A172 (cell line): ENCODE measurements around the gene STPG1. TPM values are rescaled to one million over a fixed set of nuclear protein-coding genes. Genes with fewer than 3 reads are reported as not detected.

Experiments used
- DNase-seq: peaks from one replicate; pipeline ENCODE4 v3.0.0-alpha.2; 2015; ENCODE audit warnings: low spot score
- total RNA-seq: library from RNA; depleted of rRNA; stranded (reverse); fragments of >200 nt; shearing (Covaris generic); gene quantifications from 2 replicates; pipeline ENCODE4 v1.2.3, GENCODE V29; 2014; rRNA removed

The STPG1 gene
- total RNA-seq, 1 experiment from 2014 or later, result 2.3 TPM

- no peak for DNase-seq
These were observed 94.8 kb downstream of the STPG1 start for GRCh38 chr1:24318615-24319311.

- no peak for DNase-seq
These were observed 95.5 kb downstream of the STPG1 start for GRCh38 chr1:24317956-24318614.

GRCh38 chr1:24317081-24317480 lies 96.5 kb downstream of the STPG1 start:
- no peak for DNase-seq

- DNase-seq, result no peak
These were observed 96.9 kb downstream of the STPG1 start for GRCh38 chr1:24316645-24317044.

- no peak for DNase-seq
These were observed 98.2 kb downstream of the STPG1 start for GRCh38 chr1:24315391-24315790.

- DNase-seq, result no peak
These were observed 101.8 kb downstream of the STPG1 start for GRCh38 chr1:24311741-24312140.

- no peak for DNase-seq
These were observed 102.3 kb downstream of the STPG1 start for GRCh38 chr1:24311234-24311633.

- peak; percentile 4 for DNase-seq
These were observed 103.7 kb downstream of the STPG1 start for GRCh38 chr1:24309762-24310485.

- DNase-seq, result no peak
These were observed 105.1 kb downstream of the STPG1 start for GRCh38 chr1:24308365-24309015.

Other genes starting within 250 kb of the STPG1 start
- gene IFNLR1, start 226.5 kb downstream of the STPG1 start, total RNA-seq, result not detected in 2 replicates
- 0.10 TPM in 1 of 2 replicates, not detected in the other for gene GRHL3, start 94.4 kb downstream of the STPG1 start, total RNA-seq
- 8.2 and 10.7 TPM in 2 replicates for gene NIPAL3, start 2.0 kb upstream of the STPG1 start, total RNA-seq
- 8.3 and 8.4 TPM in 2 replicates for gene RCAN3, start 89.1 kb upstream of the STPG1 start, total RNA-seq
- not detected in 2 replicates for gene NCMAP, start 142.3 kb upstream of the STPG1 start, total RNA-seq
- 16.8 and 38.4 TPM in 2 replicates for gene SRRM1, start 229.5 kb upstream of the STPG1 start, total RNA-seq